ENCODE measurements around the gene SOCS7. TPM values are rescaled to one million over a fixed set of nuclear protein-coding genes. Genes with fewer than 3 reads are reported as not detected.

SOCS7 gene
- polyA plus RNA-seq, 1 donor = 22.2 TPM

DNA sequence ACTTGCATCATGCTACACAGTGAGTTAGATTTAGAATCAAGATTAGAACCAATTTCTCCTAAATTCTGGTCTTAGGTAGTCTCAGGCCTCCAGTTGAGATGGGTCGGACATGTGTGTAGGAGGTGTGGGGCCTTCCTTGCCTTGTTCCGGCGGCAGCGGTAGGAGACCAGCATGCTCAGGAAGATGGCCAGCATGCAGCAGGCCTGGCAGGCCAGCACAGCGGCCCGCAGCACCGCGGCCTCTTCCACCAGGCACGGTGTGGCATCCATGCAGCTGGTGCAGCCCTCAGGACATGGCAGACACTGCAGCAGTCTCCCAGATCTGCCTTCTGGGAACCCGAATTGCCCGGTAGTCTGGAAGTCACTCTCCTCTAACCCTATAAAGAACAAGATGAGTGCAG is 14.8 kb upstream of the SOCS7 start:
- no peak for DNase-seq

DNA sequence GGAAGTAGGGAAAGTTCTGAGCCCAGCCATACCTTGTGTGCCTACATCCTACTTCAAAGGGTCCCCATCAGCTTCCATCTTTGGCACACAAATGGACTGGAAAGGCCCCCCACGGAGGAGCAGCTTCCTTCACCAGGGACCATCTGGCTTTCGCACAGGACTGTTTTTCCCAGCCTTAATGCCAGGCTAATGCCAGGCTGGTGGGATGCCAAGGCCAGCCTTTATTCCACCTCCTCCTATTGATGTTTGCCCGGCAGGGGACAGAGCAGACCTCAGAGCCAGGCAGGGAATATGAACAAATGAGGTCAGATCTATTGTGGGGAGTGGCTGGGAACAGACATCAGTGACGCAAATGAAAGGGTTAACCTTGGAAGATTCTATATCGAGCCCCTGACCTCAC is 13.6 kb upstream of the SOCS7 start:
- no peak for DNase-seq

DNA sequence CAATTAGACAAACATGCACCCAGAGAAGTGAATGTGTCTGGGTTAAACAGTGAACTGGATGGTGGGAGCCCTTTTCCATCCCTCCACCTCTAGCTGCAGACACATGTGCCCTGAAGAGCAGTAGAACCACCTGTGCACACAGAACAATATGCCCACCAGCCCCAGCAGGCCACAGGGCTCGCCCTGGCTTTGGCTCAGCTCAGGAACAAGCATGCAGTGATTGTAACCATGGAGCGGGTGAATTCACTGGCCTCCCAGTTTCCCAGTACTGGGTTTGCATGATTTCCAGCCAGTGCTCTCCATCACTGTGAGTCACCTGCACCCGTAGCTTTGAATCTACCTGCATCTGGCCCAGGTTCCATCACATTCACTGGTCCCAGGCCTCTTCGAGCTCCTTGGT is 13.1 kb upstream of the SOCS7 start:
- no peak for DNase-seq

DNA sequence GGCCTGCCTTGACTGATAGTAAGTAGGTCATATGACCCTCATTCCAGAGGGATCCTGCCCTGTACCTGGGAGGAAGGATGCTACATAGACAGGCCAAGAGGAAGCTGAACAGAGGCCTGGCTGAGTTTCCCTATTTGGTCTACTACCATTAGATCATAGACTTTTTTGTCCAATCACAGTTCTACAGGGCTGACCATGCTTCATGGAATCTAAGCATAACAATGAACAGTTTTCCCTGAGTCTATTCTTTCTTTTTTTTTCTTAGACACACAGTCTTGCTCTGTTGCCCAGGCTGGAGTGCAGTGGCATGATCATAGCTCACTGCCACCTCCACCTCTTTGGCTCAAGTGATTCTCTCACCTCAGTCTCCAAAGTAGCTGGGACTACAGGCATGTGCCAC is 11.8 kb upstream of the SOCS7 start:
- DNase-seq = no peak

DNA sequence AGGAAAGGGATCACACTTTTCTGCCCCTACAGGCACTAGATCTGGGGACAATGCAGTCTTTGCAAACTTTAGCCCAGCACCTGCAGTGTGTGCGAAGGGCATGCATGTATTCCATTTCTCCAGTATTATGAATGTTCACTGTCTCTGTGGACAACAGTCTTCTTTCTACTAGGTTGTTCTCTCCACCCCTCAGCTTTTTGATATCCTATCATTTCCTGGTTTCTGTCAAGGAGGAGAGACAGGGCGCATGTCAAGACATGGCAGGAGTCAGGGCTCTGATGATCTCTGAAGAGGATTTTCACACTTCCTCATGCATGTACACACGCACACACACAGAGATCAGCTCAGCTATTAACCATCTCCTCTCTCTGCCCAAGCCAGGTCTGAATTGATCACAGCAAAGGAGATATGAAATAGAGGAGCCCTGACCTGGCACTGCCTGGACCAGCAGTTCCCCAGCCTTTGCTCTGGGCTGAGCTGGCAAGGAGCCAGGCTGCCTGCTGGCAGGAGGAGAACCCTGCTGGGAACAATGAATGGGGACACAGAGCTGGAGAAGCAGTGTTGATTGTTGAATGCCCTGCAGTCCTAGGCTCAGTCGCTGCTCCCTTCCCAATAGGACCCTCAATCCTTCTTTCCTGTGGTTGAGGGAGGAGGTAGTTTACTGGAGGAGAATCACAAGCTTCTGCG is 10.5 kb upstream of the SOCS7 start:
- DNase-seq = no peak

DNA sequence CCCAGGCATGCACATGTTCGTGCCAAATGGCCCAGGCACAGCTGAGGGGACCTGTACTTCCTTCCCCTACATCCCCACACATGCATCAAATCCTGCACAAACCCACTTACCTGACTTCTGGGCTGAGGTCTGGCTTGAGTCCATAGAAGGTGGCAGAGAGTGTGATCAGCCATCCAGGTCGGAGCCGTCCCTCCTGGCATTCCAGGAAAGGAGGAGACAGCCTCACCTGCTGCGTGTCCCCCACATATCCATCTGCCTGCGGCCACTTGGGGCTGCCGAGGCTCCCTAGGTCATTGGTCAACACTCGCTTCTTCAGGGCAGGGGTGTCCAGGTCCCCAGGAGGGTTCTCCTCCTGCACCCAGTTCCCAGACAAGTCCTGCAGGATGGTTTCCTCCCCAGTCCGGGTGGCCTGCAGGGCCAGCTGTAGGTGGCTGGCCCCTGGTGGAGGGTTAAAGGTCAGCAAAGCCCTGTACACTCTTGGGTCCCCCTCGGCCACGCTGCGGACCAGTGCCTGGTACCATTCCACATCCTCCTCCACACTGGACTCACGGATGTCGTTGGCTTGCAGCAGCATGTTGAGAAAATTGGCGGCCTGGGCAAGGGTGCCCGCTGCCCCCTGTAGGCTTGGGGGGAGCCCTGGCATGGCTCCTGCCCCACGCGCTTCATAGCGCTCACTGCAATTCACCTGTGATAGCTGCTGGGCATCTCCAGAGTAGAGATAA is 8.6 kb upstream of the SOCS7 start:
- no peak for DNase-seq

DNA sequence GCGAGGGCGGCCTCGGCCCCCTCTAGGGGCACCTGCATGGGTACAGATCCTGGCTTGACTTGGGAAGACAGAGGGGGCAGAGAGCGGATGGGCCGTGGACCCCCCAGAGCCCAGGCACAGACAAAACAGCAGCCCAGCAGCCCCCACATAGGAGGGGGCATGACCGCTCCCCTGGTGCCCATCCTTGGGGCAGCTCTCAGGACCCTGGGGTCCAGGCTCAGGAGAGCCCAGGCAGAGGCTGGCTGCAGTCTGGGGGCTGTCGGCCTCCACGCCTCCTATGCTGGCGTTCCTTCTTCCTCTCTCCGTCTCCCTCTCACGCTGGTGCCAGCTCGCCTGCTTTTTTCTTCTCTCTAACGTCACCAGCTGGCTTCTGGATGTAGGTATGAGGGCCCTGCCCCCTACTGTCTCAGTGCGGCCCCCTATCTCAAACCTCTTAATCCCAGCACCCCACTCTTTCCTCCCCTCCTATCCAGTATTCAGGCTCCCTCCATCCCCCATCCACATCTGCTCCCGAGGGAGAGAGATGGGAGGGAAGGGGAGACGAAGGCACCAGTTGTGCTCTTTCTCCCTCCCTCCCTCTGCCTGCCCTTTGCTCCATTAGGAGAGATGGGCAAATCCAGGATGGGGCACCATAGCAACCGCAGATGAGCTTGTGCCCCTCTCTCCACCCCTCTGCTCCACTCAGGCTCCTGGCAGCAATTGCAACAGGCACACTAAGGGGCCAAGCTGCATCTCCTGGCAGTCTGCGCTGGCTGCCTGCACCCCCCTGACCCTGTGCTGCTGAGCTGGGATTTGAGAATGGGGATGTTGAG is 7.8 kb upstream of the SOCS7 start, which contains the start of gene GPR179:
GPR179 (minus strand) TSS at position 349 of the 812 bp plus-strand sequence; CDS start at position 182, 167 bp downstream.
- DNase-seq = no peak

DNA sequence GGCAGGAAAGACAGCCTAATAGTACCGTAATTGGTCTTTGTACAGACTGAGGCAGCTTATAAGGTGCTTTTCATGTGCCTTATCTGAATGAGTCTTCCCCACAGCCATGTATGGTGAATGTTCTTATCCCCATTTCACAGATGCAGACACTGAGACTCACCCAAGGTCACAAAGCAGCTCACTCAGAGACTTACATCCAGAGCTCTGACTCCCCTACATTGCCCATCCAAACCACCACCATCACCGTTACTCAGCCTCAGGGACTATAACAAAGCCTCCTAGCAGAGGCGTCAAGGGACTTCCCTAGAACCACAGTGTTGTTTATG is 7.3 kb upstream of the SOCS7 start:
- no peak for DNase-seq

DNA sequence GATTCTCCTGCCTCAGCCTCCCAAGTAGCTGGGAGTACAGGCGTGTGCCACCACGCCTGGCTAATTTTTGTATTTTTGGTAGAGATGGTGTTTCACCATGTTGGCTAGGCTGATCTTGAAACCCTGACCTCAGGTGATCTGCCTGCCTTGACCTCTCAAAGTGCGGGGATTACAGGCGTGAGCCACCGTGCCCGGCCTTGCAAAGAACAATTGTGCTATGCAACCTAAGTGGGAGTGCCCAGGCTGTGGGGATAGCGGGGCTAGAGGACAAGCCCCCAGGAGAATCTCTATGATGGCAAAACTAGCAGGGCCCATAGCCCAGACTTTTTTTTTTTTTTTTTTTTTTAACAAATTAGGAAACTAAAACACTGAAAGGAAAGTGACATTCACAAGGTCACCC is 5.9 kb upstream of the SOCS7 start:
- no peak for DNase-seq

DNA sequence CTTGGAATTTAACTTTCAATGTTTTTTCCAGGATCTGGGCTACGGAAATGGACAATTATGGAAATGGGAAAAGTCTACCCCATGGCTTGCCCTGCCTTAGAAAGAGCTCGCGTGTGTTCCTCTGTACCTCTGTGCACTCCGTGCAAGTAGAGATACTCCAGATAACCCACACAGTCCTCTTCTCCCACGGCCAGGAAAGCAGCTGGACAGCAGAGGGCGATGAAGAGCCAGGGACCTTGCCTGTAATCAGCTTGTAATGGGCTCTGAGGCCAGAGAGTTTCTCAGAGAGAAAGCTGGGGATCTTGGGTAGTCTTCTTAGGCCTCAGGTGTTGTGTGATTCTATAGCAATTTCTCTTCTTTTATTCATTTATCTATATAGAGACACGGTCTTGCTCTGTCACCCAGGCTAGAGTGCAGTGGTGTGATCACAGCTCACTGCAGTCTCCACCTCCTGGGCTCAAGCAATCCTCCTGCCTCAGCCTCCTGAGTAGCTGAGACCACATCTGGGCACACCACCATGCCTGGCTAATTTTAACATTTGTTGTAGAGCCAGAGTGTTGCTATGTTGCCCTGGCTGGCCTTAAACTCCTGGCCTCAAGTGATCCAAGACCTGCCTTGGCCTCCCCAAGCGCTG is 2.4 kb upstream of the SOCS7 start:
- peak; percentile 88 for DNase-seq

DNA sequence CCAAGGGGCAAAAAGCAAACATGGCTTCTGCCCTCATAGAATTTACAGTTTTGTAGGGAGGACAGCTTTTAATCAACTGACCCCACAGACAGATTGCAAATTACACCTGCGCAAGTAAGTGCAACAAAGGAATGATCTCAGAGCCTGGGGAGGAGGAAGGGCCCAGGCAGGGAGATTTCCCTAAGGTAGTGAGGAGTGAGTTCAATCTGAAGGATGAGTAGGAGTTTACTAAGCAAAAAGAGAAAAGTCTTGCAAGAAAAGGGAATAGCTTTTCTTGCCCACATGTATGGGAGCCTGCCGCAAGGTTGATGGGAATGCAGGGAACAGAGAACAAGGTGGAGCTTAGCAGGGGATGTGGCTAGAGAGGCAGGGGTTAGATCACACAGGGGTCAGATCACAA is 1.6 kb upstream of the SOCS7 start:
- DNase-seq = no peak

DNA sequence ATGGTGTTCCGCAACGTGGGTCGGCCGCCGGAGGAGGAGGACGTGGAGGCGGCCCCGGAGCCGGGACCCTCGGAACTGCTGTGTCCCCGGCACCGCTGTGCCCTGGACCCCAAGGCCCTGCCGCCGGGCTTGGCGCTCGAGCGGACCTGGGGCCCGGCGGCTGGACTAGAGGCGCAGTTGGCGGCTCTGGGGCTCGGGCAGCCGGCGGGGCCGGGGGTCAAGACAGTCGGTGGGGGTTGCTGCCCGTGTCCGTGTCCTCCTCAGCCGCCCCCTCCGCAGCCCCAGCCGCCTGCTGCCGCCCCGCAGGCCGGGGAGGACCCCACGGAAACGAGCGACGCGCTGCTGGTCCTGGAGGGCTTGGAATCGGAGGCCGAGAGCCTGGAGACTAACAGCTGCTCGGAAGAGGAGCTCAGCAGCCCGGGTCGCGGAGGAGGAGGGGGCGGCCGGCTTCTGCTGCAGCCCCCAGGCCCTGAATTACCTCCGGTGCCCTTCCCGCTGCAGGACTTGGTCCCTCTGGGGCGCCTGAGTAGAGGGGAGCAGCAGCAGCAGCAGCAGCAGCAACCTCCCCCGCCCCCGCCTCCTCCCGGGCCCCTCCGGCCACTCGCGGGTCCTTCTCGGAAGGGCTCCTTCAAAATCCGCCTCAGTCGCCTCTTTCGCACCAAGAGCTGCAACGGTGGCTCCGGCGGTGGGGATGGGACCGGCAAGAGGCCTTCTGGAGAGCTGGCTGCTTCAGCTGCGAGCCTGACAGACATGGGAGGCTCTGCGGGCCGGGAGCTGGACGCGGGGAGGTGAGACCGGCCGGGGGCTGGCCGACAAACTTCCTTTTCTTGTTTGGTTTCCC is 821 bp downstream of the SOCS7 start:
- DNase-seq = no peak

DNA sequence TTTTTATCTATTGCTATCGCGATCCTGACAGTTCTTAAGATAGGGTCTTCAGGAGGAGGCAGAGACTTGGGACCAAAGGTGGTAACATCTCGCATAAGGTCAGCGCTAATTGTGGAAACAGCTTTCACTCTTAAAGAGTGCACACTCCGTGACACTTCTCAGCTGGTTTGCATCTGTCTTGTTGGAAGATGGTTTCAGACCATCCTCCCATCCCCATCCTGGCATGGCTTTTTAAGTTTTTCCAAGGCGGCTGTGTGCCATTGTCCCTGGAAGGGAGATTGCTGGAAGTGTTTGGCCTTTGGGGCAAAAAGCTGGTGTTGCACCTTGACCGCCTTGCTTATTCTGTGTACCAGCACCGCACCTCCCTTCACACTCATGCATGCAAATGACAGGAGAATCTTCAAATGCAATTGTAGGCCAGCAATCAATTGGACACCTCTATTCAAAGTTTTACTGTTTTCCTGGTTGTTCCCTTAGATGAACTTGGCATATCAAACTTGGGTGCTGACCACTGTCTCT is 1.5 kb downstream of the SOCS7 start:
- DNase-seq = no peak

DNA sequence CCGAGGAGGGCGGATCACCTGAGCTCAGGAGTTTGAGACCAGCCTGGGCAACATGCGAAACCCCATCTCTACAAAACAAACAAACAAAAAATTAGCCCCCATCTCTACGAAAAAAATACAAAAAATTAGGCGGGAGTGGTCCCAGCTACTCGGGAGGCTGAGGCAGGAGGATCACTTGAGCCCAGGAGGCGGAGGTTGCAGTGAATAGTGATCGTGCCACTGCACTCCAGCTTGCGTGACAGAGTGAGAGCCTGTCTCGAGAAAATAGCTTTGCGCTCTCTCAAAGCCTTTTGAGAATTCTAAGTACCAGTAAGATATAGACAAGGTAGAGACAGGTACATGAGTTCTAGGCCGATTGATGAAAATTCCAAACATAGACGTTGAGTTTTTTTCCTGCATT is 2.0 kb downstream of the SOCS7 start:
- DNase-seq = no peak

DNA sequence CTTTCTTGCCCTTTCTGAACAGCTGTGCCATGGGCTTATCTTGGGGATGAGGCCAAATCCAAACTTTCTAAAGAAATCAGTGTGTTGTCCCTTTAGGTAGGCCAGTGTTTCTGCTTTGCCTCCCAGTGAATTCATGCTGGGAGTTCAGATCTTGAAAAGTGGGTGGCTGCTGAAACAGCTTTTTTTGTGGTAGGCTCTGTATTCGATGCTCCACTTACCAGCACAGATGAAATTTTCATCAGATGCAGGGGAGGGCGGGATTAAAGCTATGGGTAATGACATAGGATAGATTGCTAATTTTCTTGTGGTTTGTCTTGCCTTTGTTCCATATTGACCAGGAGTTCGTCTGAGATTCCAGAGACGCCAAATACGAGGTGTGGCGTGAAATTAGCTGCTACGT is 2.8 kb downstream of the SOCS7 start:
- DNase-seq = no peak

DNA sequence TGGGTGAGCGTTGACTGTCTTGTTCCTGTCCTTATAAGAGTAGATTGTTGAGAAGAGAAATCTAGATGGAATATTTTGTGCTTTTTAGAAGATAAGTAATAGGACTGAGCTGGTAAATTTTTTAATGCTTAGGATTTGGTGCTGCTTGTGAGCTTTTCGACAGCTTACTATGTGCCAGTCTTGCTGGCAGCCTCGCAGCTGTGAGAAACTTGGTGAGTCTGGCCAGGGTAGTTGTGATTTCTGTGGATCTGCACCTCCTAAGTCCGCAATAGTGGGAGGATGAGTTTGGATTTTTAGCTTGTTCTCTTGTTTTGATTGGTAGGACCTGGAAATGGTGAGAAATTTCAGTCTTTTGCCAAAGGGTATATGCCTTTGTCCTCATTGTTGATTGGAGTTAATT is 3.6 kb downstream of the SOCS7 start:
- DNase-seq = no peak

DNA sequence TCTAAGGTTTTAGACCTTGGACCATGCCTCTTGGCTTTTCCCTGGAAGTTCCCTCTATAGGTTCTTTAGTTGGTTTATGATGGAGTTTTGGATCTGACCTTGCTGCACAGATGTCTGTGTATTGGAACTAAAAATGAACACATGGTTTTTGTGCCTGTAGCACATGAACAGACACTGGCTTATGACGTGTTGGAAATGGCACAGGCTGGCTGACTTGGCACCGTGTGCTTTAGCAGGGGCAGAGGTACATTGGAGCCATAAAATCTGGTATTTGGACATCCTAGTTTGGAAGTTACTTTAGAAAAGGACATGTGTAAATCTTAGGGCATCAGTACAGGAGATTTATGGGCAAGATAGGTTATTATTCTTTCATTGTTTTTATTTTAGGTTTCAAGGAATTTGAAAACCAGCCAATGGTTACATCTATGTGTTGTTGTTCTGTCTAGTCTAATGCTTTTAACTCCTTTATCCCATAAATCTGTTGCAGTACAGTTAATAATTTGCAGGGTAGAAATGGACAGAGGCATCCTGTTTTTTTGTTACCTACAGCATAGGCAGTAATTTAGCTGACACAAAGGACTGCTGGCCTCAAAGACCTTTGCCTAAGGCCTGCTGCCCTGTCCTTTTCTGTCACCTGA is 6.0 kb downstream of the SOCS7 start:
- DNase-seq = no peak

DNA sequence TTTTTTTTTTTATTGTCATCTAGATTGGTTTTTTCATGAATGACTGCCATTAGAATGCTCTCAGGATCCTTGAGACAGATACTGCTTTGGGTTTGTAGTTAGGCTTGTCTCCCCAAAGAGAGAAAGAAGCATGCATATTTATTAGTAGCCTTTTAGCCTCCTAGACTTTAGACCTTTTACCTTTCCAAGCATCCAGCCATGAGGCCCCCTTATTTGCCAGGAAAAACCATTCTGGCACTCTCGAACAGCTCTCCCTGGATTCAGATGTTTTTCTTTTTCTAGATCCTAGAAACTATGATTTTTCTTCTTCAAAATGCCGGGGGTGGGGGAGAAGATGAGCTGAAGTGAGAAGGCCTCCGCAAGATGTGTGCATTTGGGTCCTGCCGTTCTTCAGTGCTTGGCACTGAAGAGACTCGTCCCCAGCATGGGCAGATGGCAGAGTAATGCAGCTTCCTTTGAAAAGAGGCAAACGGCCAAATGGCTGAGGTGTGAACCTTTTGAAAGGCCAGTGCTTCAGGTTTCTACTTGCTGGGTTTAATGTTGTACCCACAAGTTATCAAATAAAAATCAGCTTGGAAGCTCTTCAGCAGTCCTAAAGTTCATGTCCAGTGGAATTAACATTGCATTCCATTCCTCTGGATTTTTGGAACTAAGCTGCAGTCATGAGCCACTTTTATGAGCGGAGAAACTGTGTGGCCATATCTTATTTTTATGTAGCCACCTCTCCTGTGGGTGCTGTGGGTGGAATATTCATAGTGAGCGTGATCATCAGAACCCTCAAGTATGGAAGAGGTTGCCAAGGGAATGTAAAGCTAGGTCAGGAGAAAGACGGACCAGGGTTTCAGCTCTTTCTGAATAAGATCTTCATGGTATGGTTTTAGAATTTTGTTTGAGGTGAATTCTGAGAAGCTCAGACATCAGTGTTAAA is 7.2 kb downstream of the SOCS7 start:
- DNase-seq = no peak

DNA sequence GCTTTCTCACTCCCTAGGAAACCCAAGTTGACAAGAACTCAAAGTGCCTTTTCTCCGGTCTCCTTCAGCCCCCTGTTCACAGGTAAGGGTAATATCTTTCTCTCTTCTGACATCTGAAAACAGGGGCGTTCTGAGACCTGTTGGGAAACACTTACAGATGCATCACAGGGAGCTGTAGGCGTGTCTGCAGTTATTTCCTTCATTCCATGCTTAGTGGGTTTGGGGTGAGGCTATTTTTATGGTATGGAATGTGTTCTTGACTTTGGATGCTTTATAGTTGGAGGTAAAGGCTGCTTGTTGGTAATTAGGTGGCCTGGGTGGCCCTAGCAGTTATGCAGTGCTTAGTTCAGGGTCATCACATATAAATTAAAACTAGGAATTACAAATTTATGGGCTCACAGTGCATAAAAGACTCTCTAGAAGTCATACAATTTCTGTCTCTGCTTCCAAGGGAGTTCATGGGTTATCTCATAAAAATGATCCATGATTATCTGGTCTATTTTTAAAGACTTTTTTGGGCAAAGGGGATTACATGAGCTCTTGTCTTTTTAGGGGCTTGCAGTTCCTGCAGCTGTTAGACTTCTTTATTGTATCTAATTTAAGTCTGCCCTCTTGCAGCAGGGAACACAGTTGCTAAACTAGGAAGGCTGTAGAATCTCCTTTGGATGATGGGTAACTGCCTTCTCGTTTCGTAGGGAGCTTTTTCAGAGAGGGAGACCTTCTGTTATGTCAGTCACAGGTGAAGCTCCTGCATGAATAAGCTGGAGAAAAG is 10.2 kb downstream of the SOCS7 start:
- DNase-seq = no peak
